ENCODE data around the gene ABL2.
A peak's percentile ranks its signal among the peaks of the same experiment; 100 is the strongest.

Gene ABL2

GRCh38 chr1:179128520-179128919 is 101.0 kb downstream of the ABL2 start:
- no peak for DNase-seq

DNA sequence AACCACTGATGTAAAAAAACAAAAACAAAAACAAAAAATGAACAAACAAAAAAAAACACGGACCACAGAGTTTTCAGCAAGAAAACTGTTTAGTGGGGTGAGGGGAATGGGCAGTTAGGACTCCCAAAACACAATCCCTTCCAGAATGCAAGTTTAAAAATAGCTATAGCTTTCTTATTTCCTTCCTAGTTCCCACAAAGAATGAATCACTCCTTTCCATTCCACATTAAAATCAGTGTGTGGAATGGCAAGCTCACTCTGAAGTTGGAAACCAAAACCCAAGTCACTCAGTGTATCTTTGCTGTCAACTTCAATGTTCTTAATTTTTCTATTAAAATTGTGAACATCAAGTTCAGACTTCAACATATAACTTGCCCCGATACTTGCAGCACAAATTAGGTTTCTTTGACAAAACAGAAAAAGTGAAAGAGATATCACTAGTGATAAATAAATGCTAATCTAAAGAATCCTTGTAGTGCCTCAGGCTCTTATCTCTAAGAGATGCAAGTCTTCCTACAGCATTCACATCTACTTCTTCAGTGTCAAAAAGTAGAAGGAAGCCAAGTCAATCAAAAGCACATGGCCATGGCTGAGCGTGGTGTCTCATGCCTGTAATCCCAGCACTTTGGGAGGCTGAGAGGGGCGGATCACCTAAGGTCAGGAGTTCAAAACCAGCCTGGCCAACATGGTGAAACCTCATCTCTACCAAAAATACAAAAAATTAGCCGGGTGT is 102.1 kb downstream of the ABL2 start:
- DNase-seq: no peak

GRCh38 chr1:179126338-179127060 is 103.0 kb downstream of the ABL2 start:
- no peak for DNase-seq

DNA sequence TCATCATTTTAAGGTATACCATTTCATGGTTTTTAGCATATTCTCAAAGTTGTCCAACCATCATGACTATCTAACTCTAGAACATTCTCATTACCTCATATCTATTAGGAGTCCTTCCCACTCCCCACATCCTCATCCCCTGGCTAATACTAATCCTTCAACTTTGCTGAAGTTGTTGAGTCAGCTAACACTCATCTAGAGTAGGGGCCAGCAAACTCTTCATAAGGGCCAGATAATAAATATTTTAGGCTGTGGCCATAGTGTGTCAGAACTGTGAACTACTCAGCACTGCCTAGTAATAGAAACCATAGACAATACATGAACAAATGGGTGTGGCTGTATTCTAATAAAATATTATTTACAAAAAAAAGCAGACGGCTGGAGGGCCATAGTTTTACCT is 104.6 kb downstream of the ABL2 start:
- DNase-seq: no peak

DNA sequence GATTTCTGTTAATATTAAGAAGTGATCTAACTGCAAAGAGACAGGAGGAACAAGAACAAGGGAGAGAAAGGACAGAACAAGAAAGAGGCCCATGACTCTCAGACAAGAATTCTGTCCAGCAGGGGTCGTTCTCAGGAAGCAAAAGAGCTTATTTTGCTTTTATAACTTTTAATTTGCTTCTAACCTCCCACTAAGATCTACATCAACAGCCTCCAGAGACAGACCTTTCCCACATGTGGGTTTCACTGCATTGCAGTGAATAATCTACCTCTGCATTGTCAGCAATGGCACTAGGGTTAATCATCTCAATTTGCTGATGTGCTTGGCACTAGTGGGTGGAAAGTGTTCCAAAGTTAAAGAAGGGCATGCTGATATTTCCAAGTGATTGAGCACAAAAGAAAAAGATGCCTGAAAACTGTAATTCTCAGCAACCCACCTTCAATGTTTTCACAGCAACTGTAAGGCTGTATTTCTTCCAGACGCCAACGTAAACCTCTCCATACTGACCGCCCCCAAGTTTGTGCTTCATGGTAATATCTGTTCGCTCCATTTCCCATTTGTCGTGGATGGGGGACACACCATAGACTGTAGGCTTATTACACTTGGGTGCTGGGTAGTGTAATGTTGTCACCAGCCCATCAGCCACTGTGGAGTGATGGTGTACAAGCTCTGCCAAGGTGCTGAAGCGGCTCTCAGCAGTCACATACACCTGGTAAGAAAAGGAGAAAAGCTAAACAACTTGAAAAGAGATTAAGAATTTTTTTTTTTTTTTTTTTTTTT is 108.1 kb downstream of the ABL2 start:
- DNase-seq: peak; percentile 13 to 31

DNA sequence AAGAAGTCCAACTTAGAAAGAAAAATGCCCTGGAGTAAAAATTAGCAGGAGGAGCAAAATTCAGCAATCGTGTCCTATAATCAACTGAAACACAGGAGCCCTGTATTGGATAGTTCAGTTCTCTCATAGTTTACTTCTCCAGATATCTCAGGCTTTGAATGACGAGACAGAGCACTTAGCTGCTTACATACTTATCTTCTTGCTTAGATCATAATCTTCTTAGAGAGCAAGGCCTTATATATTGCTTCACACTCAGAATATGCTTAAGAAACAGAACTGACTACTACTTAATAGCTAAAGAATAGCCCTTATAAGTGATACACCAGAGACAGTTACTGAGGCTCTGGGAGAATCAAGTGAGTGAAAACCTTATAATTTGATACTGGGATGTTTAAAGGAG is 108.7 kb downstream of the ABL2 start:
- no peak for DNase-seq

DNA sequence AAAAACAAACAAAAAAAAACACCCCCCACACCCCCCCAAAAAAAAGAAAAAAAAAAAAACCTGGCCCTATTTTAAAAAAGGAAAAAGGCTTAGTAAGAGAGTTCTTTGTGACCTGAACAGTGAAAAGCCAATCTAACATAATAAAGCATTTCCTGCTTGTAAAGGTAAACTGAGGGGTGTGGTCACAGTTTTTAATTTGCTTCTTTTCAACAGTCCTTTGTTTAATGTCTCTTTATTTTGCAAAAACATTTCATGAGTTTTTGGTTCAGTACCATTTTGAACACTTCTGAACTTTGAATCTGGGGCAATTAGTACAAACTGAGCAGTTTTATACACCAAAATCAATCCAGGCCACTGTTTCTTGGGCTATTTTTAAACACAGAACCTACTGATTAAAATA is 110.0 kb downstream of the ABL2 start:
- DNase-seq: no peak

DNA sequence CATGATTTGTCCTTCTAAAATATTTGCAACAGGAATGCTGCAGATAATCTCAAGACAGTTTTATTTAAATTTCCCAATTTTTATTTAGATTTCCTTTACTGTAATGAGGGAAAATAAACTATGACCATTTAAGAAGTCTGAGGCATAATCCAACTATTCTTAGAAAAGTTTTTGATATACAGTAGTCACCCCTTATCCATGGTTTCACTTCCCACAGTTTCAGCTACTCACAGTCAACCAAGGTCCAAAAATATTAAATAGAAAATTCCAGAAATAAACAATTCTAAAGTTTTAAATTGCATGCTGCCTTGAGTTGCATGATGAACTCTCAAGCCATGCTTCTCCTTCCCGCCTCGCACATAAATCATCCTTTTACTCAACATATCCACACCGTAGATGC is 114.3 kb downstream of the ABL2 start:
- no peak for DNase-seq

- DNase-seq: no peak
Measured at GRCh38 chr1:179108644-179109043, 120.8 kb downstream of the ABL2 start.

DNA sequence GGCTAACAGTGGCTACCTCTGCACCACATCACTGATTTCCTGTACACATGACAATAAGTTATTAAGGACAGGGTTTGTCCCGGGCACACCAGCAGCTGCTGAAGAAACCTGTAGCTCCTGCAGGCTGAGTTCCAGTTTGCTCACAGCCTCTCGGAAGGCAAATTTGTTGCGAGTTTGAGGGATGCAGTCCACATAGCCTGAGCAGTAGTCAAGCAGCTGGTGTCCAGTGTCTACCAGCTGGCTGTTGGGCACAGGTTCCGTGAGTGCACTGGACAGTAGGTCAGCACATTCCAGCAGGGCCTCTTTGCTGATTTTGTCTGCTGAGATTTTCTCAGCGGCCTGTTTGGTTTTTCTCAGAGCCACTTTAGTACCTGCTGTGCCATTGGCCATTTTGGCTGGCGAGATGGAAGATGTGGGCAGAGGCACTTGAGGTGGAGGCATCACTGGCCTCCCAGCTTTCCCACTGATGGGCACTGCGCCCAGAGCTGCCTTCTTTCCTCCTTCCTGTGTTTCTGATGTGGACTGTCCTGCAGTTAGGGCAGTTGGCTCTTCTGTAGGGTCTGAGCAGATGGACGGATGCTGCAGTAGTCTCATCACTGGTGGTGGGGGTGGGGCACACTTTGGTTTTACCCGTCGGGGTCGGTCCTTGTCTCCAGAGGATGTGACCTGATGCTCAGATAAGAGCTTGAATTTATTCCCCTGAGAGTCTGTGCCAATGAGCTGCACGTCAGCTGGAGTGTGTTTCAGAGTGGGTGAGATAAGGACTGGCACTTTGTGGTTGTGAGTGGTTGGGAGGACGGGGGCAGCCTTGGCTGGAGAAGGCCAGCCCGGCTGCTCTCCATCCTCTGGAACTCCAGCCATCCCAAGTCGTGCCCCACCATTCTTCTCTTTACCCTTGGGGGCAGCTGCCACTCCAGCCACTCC is 121.5 kb downstream of the ABL2 start:
- DNase-seq: no peak

- no peak for DNase-seq
Measured at GRCh38 chr1:179105393-179105792, 124.1 kb downstream of the ABL2 start.

DNA sequence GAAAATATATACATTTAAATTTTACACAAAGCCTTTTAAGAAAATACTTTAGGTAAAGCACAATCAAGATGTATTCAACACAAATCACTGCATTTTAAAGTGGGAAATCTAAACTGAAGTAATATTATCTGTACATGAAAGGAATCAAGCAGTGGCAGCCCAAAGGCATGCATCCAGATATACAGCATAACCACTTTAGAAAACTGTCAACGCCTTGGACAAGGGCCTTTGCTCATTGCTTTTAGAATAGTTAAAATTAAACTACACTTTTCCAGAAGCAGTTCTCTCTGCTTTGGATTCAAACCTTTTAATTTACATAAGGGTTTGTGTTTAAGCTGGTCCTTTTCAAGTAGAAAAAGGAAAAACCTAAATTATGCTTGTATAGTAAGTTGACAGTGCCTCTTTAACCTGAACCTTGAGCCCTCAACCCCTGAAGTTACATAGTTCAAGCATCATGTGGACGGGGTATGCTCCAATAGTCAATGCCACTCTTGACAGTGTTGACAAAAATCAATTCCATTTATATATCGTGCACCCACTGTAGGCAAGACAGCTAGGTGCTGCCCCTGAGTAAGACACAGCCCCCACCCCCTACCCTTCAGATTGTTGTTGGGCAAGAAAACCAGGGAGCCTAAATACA is 124.7 kb downstream of the ABL2 start:
- no peak for DNase-seq

- DNase-seq: no peak
Measured at GRCh38 chr1:179103999-179104398, 125.5 kb downstream of the ABL2 start.

DNA sequence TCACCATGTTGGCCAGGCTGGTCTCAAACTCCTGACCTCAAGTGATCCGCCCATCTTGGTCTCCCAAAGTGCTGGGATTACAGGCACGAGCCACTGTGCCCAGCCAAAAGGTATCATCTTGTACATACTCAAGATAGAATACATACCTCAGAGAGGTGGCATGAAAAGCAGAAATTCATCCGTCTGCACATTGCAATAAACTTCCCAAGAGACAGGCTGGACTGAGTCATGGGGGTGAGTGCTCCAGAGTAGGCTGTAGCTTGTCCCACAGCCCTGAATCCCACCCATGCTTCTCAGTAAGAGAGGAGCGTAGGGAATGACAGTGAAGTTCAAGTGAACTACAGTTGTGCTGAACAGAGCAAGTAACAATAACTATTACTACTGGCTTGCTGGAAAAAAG is 127.9 kb downstream of the ABL2 start:
- DNase-seq: no peak

GRCh38 chr1:179099891-179100290 is 129.6 kb downstream of the ABL2 start:
- DNase-seq: no peak

DNA sequence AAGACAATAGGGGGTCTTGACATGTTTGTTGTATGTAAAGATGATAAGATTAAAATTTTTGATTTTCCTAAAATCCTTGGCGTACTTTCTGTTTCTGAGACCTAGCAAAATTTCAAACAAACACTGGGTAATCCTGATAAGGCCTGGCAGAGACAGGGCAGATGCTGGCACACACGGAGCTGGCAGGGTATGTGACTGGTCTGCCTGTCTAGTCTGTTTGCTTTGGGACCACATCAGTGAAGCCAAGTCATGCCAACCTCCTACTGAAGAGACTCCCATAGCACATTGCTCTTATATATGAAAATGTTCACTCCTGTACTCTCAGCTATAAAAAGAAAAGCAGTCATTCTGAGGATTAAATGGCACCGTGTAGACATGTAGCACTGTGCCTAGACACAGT is 133.6 kb downstream of the ABL2 start:
- DNase-seq: no peak

GRCh38 chr1:179095377-179095776 is 134.1 kb downstream of the ABL2 start:
- no peak for DNase-seq

GRCh38 chr1:179094818-179095217 is 134.7 kb downstream of the ABL2 start:
- no peak for DNase-seq

- DNase-seq: no peak
Measured at GRCh38 chr1:179092896-179093461, 136.5 kb downstream of the ABL2 start.

DNA sequence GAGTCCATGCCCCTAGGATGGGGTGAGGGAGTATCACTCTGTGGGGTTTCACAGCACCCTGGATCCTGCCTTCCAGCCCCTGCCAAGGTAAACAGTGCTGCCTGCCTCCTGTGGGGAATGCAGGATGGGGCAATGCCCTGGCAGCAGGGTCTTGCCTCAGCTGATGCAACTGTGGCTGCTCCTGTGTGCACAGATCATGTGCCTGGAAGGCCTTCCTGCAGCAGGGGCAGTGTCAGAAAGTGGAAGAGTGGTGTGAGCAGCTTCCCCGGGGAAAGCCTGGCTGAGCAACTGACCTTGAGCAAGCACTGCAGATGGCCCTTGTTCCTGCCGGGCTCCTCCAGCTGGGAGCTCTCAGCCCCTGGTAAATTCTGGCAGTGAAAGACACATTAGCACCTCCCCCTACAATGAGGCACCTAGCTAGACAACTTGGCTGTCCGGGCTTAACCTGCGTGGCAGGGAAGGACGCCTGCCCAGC is 137.7 kb downstream of the ABL2 start:
- DNase-seq: no peak

GRCh38 chr1:179090923-179091322 is 138.6 kb downstream of the ABL2 start:
- DNase-seq: no peak

GRCh38 chr1:179090522-179090921 is 139.0 kb downstream of the ABL2 start:
- no peak for DNase-seq
